C4-2B (cell line): ENCODE measurements around the gene FREM2.

ENCODE experiments used
- H3K27ac ChIP-seq: fragments of 450-650 bp; 2 replicates; pipeline ENCODE4 v1.5.1; 2017
- ZFX ChIP-seq: fragments of 450-650 bp; IDR thresholded peaks from 2 replicates; pipeline ENCODE4 v1.6.1; 2017
- TF ChIP-seq, protein P1 (sequence below): fragments of 450-650 bp; conservative IDR thresholded peaks from 2 replicates; pipeline ENCODE4 v1.5.1; 2017; ENCODE audit warnings: mild to moderate bottlenecking

FREM2 gene

DNA sequence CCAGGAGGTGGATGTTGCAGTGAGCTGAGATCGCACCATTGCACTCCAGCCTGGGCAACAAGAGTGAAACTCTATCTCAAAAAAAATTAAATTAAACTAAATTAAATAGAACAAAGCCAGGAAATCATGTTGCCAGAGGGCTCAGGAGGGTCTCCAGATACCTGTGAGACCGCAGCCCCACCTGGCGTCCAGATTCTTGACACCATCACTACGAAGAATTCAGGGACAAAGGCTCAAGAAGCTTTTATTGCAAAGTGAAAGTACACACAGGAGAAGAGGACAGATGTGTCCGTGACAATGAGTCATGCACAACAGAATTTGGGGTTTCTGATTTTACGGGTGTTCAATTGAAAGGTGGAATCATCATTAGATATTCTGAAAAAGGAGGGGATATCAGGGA is 227.2 kb downstream of the FREM2 start:
- no peak for TF ChIP-seq ZFX
- TF ChIP-seq, protein P1, sequence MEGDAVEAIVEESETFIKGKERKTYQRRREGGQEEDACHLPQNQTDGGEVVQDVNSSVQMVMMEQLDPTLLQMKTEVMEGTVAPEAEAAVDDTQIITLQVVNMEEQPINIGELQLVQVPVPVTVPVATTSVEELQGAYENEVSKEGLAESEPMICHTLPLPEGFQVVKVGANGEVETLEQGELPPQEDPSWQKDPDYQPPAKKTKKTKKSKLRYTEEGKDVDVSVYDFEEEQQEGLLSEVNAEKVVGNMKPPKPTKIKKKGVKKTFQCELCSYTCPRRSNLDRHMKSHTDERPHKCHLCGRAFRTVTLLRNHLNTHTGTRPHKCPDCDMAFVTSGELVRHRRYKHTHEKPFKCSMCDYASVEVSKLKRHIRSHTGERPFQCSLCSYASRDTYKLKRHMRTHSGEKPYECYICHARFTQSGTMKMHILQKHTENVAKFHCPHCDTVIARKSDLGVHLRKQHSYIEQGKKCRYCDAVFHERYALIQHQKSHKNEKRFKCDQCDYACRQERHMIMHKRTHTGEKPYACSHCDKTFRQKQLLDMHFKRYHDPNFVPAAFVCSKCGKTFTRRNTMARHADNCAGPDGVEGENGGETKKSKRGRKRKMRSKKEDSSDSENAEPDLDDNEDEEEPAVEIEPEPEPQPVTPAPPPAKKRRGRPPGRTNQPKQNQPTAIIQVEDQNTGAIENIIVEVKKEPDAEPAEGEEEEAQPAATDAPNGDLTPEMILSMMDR, result no peak
- H3K27ac ChIP-seq, result no peak overlapping the region

DNA sequence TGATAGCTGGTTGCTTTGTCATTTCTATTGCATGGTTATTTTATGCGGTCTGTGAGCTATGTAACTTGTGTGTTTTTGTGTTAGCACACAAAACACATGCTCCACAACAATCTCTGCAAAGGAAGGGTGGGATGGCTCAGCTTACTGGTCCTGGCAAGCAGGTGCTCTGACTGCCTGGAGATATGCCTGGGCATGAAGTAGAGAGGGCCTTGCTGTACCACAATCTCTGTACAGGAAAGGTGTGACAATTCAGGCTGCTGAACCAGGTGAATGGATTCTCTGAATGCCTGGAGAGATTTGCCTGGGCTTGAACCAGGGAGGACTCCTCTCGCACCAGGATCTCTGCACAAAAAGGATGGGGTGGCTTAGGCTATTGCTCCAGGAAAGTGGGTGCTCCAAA is 234.2 kb downstream of the FREM2 start:
- no peak overlapping the region for H3K27ac ChIP-seq
- TF ChIP-seq, protein P1, result no peak
- no peak for TF ChIP-seq ZFX

DNA sequence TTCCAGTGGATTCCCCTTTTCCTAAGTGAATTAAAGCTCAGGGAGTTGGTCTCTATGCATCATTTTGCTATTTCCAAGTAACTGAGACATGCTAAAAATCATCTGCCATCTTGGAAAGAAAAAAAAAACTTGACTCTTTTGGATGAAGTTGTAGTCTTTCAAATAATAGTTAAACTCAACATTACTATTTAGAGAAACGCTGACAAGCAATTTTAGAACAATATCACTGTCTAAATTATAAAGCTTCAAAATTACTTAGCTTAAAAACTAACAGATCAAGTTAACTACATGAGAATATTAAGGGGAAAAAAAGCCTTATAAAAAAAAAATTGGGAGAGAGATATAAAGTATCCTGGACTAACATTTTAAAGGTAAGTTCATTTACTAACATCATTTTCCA is 235.3 kb downstream of the FREM2 start:
- no peak overlapping the region for H3K27ac ChIP-seq
- TF ChIP-seq, protein P1, result no peak
- TF ChIP-seq ZFX, result no peak

DNA sequence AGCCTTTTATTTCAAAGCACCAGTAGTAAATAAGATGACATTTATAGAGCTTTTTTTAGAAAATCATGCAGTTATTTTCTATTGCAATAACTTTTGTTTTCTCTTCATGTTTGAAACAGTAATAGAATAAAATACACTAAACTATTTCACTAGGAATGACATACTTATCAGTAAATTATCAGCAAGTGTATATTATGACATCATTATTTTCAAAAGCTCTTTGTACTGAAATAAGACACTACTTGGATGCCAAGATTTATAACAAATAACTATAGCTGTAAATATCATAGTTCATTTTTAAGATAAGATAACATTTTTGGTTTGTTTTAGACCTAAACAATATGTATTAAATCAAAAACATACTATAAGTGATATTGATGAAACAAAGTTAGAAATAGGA is 246.9 kb downstream of the FREM2 start:
- TF ChIP-seq, protein P1, result no peak
- TF ChIP-seq ZFX, result no peak
- H3K27ac ChIP-seq, result no peak overlapping the region
